HG03558 (cell line): ENCODE results near the gene HLA-DPB1.
"Not testable (repeated sequence)": the region's sequence is repeated elsewhere in the genome, so short reads cannot be mapped to it uniquely, and the experiment has no call there.

Source experiments
- ATAC-seq: cut with Tn5 transposase; IDR thresholded peaks from one replicate; pipeline ENCODE4 v1.9.1; 2021; ENCODE audit warnings: moderate number of reproducible peaks; ENCODE audit not compliant: unreplicated experiment; ENCODE audit errors: extremely low read depth

Gene HLA-DPB1

DNA sequence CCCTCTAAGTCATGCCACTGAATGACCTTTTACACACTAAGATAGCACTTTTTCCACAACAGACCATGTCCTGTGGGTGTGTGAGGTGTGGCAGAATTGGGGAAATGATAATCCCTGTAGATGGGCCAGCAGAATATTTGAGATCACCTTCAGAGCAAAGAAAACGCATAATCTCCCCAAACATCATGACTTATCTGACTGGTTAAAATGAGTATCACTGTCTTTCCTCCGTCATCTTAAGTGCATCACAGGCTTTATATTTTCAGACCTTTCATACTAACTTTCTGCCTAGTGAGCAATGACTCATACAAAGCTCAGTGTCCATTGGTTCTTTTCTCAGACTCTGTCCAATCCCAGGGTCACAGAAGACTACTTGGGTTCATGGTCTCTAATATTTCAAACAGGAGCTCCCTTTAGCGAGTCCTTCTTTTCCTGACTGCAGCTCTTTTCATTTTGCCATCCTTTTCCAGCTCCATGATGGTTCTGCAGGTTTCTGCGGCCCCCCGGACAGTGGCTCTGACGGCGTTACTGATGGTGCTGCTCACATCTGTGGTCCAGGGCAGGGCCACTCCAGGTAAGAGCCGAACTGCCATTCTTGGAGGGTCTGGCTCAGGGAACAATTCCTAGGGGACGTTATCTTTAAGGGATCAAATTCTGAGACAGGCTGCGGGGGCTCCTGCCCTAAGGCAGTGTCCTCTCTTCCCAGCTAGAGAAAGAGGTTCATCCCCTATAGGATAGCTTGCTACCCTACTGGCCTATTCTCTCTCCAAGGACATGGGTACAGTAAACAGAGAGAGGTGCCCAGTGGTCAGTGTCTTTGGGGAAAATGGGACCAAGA lies at the start of gene HLA-DPB1:
HLA-DPB1 (plus strand) TSS at position 423 of the 838 bp plus-strand sequence; CDS start at position 475, 52 bp downstream.
- peak; percentile 56 for ATAC-seq

DNA sequence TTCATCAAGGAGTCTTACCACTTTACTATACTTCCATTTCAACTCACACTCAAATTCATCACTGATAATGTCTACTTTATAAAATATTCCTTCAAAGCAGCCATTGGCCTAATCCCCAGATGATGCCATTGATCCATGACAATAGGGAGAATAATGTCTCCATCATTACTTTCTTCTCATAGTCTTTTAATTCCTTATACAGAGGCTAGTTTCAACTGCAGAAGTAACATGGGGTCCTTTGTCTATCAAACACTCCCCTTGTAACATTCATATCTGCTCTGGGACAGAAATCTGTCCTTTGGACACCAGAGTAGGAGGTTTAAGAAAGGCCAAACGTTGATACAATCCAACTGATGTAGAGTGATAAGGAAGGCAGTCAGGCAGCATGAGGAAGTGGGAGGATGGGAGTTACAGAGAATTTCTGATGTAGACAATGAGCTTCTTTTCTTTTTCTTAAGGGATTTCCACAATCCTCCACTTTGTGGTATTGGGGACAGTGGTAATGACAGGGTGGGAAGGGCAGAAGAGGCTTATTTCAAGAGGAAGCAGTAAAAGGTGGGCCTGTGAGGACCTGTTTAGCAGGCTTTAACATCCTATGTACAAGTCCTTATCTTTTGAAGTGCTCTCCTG lies 47.5 kb upstream of the HLA-DPB1 start:
- ATAC-seq, result no peak

DNA sequence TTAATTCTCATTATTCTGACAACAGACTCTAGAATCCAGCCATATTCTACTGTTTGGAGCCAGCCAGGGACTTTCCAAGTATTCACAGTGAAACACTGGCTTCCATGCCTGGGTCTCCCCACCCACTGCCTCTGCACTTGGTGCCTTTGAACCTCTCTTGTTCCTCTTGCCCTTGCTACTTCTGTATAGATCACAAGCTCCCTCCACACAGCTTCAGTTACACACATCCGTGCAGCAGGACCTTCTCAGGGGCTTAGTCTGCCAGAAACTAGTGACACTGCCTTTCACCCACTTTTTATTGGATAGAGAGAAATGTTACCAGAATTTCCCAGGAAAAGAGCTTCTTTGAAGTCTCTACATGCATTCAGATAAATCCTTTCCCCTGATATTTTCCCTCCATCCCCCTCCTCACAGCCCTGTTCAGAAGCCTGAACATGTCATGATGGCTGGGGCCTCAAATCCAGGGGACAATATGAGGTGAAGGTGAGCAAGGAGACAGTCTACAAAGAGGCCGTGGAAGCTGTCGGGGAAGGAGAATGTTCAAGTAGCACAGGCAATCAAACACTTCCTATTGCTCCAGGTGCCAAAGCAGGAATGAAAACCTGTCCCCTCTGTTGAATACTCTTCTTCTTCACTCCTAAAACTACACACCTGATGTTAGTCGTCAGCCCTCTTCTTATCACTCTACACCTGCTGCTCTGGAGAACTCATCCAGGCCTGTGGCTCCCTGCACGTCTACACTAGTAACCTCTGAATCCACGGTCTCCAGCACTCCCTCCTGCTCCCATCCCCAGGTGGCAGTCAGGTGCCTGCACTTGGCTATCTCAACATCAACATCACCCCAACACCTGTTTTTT lies 46.2 kb upstream of the HLA-DPB1 start:
- ATAC-seq, result no peak

DNA sequence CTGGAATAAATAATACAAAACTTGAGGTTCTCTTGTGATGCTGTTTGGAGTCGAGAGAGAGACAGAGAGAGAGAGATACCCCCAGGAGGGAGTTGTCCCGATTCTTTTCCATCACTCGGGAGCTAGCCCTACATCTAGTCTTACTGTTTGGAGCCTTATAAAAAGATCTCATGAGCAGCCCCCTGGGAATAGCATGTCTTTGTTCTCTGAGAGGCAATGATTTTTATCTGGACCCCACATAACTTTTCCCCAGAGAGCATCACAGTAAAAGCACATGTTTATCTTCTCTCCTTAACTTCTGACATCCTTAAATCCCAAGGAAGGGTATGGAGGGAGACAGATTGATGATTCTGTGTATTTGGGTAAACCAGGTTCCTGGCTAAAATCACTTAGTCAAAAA lies 45.5 kb upstream of the HLA-DPB1 start:
- ATAC-seq, result no peak

DNA sequence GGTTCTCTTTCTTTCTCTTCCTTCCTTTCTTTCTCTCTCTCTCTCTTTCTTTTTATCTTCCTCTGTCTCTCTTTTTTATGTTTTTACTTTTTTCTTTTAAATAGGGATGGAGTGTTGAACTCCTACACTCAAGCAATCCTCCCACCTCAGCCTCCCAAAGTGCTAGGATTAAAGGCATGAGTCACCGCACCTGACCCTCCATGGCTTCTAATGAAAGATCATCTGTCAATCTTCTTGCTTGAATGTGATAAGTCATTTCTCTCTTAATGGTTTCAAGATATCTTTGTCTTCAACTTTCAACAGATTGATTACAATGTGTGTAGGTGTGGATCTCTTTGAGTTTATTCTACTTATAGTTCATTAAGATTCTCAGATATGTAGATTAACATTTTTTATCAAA lies 41.2 kb upstream of the HLA-DPB1 start:
- ATAC-seq, result no peak

DNA sequence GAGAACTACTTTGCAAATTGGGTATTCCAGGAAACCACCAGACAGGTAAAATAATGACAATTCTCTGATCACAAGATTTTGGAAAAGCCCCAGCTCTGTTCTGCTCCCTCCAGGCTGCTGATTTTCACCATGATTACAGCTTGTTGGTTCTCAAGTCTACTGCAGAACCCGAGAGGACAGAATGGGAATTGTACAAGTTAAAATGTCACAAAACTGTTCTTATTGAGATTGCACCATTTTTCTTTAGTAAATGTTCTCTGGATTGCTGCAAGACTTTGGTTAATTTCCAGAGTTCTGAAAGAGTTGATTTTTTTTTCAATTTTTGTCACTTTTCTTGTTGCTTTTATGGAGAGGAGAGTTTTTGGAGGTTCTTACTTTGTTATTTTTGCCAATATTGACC lies 39.3 kb upstream of the HLA-DPB1 start:
- ATAC-seq, result no peak

DNA sequence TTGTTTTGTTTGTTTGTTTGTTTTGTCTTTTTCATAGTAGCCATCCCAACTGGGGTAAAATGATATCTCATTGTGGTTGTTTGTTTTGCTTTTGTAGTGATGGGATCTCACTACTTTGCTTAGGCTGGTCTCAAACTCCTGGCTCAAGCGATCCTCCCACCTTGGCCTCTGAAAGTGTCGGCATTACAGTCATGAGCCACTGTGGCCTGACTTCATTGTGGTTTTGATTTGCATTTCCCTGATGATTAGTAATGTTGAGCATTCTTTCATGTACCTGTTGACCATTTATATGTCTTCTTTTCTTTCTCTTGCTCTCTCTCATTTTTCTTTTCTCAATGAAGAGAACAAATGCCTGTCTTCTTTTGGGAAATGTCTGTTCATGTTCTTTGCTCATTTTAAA lies 35.6 kb upstream of the HLA-DPB1 start:
- ATAC-seq, result no peak

DNA sequence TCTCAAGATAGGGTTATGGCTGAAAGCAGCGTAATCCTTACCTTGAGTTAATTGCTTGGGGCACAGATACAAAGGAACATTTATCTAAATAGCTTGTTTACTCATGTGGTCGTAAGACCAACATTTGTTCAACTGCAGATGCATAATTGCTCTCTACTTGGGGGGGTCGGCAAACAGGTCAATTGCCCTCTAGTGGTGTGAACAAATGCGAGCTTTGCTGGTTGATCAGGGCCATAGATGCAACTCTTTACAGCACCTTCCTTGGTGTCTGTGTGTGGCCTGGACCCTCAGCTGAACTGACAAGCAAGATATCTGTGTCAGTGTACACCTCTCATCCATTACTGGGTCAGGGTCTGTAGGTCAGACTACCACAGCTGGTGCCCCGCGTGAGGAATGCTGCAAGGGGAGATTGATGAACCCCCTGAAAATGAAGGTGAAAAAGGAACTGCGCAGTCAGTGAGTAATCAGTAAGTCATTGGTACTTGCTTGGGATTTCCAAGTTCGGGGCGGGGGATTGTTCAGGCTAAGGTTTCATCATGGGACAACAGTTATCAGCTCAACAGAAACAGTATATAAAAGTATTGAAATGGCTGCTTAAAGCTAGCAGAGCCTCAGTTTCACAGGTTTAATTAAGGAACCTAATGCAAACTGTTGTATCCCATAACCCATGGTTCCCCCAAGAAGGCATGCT lies 26.3 kb upstream of the HLA-DPB1 start:
- ATAC-seq, result no peak

DNA sequence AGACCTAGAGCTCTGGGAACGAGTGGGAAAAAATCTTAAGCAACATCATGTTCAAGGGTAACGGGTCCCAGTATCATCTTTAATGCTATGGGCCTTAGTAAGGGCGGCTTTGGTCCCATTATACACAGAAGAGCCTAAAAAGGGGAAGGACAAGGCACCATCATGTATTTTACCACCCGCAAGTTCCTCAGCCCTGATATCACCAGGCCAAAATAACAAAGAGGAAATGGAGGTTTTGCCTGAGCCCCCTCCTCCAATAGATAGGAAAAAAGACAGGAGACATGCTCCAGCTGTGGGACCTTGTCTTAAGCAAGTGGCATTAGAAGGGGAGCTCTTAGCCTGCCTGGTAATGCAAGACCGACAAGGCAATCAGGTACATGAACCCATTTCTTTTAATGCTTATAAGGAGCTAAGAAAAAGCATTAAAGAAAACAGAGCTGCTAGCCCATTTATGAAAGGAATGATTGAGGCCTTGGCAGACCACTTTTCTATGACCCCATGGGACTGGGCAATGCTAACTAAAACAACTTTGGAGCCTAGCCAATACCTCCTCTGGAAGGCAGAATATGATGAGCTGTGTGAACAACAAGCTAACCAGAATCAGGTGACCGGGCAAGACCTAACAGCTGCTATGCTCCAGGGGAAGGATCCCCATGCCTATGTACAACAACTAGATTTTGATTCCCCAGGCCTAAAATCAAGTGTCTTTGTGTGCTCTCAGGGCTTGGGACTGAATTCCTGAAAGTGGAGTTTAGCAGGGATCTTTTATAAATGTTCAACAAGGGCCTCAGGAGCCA lies 25.6 kb upstream of the HLA-DPB1 start:
- ATAC-seq, result no peak

DNA sequence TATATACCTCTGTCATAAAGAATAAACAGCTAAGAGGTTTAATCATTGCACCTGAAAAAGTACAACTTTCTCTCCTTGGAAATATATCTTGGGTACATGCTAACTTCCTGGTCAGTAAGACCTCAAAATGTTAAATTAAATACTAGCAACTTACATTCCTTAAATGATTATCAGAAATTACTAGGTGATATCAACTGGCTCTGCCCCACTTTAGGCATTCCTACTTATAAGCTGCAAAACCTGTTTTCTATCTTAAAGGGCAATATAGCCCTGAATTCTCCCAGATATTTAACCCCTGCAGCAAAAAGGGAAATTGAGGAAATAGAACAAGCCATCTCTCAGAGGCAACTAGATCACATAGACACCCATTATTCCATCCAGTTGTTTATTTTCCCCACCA lies 23.2 kb upstream of the HLA-DPB1 start:
- no peak for ATAC-seq

DNA sequence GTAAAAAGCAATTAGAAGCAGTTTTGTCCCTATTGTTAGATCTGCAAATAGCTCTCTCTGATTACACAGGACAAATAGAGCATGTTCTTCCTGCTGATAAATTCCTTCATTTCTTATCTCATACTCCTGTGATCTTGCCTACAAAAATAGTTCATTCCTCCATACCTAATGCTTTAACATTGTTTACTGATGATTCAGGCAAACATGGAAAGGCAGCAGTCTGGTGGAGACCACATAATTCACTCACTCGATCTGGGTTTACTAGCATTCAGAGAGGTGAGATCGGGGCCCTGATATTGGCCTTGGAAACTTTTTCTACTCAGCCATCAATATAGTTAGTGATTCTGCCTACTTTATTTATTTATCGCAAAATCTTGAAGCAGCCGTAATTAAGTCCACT lies 22.6 kb upstream of the HLA-DPB1 start:
- ATAC-seq, result no peak

DNA sequence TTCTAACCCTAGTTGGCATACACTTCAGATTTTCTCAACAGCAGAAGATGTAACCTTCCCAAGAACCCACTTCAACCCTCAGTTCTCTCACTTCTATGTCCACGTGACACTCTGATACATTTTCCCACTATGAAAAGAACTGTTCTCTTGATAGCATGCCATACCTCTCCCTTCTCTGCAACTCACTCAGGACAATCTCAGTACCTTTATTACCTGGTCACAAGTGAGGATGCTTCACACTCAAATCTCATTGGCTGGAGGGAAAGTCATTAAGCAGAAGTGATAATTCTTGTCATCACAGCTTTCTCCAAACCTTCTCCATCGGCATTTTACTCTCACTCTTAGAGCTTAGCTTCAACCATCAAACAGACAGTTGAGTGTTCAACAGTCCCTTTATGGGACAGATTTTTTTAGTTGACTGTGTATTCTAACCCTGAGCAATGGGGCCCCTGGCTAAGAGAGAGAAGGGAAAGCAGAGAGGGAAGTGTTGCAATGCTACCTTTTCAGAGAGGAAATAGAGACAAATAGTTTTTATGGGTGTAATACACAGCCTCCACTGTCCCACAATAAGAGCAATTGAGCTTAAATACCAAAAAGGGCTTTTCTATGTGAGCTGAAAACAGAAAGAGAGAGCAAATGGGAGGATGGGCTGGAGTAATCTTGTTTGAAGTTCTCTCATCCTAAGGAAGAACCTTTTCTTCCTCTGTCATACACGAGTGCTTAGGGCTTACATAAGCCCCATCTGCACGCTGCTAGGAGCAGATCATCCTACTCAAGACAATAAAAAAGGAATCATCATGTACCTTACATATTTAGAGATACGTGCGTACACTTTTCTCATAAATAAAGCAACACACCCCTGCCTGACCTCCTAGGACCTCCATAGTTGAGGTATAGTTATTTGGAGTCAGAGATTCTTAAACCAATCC lies 18.3 kb upstream of the HLA-DPB1 start:
- no peak for ATAC-seq

DNA sequence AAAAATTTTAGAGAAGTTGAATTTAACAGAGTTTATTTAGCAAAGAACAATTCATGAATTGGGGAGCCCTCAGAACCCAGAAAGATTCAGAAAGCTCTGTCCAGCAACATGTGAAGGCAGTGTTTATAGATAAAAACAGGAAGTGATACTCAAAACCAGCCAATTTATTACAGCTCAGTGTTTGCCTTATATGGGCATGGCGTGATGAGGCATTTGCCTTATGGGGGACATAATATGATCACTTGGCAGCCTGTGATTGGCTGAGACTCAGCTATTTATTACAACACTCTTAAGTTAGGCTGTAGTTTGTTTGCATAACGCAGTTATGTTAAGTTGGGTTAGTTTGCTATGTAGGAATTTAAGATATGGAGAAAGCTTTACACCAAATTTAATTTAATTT lies 13.8 kb upstream of the HLA-DPB1 start:
- no peak for ATAC-seq

DNA sequence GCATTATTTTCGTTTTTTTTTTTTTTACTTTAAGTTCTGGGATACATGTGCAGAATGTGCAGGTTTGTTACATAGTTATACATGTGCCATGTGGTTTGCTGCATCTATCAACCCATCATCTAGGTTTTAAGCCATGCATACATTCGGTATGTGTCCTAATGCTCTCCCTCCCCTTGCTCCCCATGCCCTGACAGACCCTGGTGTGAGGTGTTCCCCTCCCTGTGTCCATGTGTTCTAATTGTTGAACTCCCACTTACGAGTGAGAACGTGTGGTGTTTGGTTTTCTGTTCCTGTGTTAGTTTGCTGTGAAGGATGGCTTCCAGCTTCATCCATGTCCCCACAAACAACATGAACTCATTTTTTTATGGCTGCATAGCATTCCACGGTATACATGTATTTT lies 12.4 kb upstream of the HLA-DPB1 start:
- not testable (repeated sequence) for ATAC-seq

DNA sequence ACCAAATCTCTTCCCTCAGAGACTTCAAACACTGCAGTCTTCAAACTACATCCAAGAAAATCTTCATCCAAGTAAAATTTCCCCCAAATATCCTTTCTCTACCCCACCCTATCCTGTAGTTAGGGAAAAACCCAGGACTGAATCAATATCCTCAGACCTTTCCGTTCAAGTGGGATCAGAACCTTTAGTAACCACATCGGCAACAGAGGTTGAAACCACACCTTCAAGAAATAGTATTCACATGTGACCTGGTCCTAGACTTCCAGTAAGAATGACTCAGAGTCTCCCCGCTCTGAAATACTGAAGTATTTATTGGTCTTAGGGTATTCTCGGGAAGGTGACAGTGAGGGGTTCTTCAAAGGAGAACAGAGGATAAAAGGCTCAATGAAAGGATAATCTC lies 11.1 kb upstream of the HLA-DPB1 start:
- no peak for ATAC-seq

DNA sequence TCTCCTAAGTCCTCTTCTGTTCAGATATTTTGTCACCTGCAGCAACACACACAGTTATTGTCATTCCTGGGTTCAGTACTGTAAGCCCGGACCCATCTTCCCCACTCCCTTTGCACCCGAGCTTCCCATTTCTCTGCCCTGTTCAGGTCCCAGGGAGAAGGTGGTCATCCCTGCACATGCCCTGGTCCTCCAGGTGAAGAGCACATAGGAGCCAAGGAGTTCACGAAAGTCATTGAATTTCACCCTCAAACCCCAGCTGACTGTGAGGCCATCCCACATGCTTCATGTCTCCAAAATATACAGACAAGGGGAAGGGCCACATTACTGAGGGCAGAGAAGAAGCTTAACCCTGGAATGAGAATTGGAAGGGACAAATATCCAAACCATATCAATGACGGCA lies 10.5 kb upstream of the HLA-DPB1 start:
- ATAC-seq, result no peak

DNA sequence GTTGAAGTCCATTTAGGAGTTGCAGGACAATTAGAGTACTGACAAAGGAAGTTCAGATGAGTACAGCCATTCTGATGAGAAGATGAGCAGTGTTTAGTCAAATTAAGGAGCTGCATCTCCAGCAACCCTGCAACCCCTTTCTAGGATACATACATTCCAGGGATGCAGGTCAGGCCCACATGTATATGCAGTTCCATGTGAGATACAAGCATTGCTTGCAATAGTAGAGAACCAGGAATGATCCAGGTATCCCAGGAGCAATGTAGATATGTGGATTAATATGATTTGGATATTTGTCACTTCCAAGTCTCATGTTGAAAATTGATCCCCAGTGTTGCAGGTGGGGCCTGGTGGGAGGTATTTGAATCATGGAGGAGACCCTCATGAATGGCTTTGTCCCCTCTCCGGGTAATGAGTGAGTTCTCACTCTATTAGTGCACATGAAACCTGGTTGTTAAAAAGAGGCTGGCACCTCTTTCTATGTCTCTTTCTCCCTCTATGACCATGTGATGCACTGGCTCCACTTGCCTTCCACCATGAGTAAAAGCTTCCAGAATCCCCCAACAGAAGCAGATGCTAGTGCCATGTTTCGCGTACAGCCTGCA lies 8.8 kb upstream of the HLA-DPB1 start:
- no peak for ATAC-seq
